HG03095 (cell line): ENCODE measurements around the gene TMEM82.

Source experiments
- ATAC-seq: cut with Tn5 transposase; IDR thresholded peaks from one replicate; pipeline ENCODE4 v1.9.1; 2021; ENCODE audit warnings: moderate library complexity; ENCODE audit not compliant: unreplicated experiment

TMEM82 gene

GRCh38 chr1:15719381-15720120, 22.7 kb upstream of the TMEM82 start:
- ATAC-seq: no peak

GRCh38 chr1:15720861-15721260, 21.4 kb upstream of the TMEM82 start:
- no peak for ATAC-seq

- ATAC-seq: no peak
Observed at GRCh38 chr1:15722411-15722810, 19.9 kb upstream of the TMEM82 start.

- ATAC-seq: no peak
Observed at GRCh38 chr1:15722836-15723532, 19.3 kb upstream of the TMEM82 start.

GRCh38 chr1:15723631-15724246, 18.6 kb upstream of the TMEM82 start:
- ATAC-seq: no peak

- ATAC-seq: no peak
Observed at GRCh38 chr1:15724949-15725880, 17.1 kb upstream of the TMEM82 start.

GRCh38 chr1:15726508-15726907, 15.8 kb upstream of the TMEM82 start:
- ATAC-seq: no peak

GRCh38 chr1:15727021-15727420, 15.3 kb upstream of the TMEM82 start:
- no peak for ATAC-seq

- ATAC-seq: no peak
Observed at GRCh38 chr1:15727424-15727823, 14.9 kb upstream of the TMEM82 start.

GRCh38 chr1:15727866-15728534, 14.3 kb upstream of the TMEM82 start:
- ATAC-seq: no peak

- no peak for ATAC-seq
Observed at GRCh38 chr1:15728937-15729657, 13.2 kb upstream of the TMEM82 start.

GRCh38 chr1:15730423-15730822, 11.9 kb upstream of the TMEM82 start:
- ATAC-seq: no peak

GRCh38 chr1:15730936-15731335, 11.4 kb upstream of the TMEM82 start:
- ATAC-seq: no peak

- no peak for ATAC-seq
Observed at GRCh38 chr1:15731735-15732685, 10.3 kb upstream of the TMEM82 start.

GRCh38 chr1:15732686-15733081, 9.6 kb upstream of the TMEM82 start:
- ATAC-seq: no peak

GRCh38 chr1:15733218-15733725, 9.0 kb upstream of the TMEM82 start:
- ATAC-seq: no peak

- no peak for ATAC-seq
Observed at GRCh38 chr1:15733726-15734226, 8.5 kb upstream of the TMEM82 start.

GRCh38 chr1:15734296-15734695, 8.0 kb upstream of the TMEM82 start:
- no peak for ATAC-seq
